ENCODE data around the gene CHI3L1. TPM values are rescaled to one million over a fixed set of nuclear protein-coding genes. Genes with fewer than 3 reads are reported as not detected.

The CHI3L1 gene
- total and polyA plus RNA-seq, 12 donors: 0.15 to 14.3 (median 2.0) TPM; not detected in 1

DNA sequence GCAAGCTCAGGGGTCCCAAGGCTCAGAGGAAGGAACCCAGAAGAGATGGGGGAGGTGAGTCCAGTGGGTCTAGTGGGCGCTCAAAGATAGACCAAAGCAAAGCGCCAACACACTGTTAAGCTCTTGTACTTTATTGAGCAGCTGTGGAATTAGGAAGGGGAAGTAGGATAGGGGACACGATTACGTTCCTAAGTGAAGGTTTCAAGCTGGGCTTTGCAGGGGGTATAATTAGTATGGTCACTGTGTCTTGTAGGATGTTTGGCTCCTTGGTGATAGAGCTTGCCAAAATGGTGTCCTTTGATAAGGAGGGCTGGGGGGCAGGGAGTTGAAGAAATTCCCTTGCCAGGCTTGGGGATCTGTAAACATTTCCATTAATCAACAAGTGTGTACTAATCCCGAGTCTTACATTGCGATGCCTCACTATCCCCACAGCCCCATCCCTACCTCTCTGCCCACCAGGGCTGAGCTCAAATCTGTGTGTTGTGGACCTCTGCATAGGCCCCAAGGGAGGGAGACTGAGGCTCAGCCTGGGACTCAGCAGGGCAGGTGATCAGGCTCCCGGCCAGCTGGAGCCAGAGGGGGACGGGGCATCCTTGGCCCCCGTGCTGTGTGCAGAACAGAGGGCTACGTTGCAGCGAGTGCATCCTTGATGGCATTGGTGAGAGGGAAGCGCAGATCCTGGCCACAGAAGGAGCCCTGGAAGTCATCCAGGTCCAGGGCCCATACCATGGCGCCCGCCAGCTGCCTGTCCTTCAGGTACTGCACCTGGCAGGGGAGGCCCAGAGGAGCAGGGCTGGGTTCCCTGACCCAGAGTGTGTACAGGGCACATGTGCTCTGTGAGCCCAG is 7.5 kb downstream of the CHI3L1 start:
- Histone ChIP-seq H3K9me3 (no peaks in the 10 kb centered on the region), H3K27ac (no peak overlapping the region), H3K36me3 (no peaks in the 10 kb centered on the region), H3K27me3 (peaks cover 0 to 4% (median 0%) of the 10 kb centered on the region in 7 donors), H3K4me1 (peaks cover 0 to 27% (median 6%) of the 10 kb centered on the region in 9 donors), H3K4me3 (no peak overlapping the region)
- DNase-seq (no peak), ATAC-seq (no peak)
- TF ChIP-seq, protein P1, sequence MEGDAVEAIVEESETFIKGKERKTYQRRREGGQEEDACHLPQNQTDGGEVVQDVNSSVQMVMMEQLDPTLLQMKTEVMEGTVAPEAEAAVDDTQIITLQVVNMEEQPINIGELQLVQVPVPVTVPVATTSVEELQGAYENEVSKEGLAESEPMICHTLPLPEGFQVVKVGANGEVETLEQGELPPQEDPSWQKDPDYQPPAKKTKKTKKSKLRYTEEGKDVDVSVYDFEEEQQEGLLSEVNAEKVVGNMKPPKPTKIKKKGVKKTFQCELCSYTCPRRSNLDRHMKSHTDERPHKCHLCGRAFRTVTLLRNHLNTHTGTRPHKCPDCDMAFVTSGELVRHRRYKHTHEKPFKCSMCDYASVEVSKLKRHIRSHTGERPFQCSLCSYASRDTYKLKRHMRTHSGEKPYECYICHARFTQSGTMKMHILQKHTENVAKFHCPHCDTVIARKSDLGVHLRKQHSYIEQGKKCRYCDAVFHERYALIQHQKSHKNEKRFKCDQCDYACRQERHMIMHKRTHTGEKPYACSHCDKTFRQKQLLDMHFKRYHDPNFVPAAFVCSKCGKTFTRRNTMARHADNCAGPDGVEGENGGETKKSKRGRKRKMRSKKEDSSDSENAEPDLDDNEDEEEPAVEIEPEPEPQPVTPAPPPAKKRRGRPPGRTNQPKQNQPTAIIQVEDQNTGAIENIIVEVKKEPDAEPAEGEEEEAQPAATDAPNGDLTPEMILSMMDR (IDR thresholded peaks at IDR 0.05): no peak
- intact Hi-C loops (cut with DNase I): no loop called here
- 94% methylated on average over 14 of the region's 14 CpGs for WGBS, 2 donors

DNA sequence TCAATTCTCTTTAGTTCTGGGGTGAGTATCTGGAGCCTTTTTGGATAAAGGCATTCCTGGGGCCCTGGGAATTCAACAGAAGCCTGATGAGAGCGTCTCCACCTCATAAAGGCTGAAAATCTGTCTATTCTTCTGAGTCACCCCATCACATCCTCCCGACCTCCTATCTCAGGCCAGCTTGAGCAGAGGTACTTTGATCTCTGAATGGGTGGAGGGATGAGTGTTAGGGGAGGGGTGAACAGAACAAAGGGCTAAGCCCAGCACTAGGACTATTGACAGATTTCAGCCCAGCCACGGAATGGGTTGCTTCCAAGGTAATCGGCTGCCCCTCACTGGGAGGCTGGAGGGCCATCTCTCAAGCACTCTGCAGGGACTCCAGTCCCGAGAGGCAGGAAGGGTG is 8.4 kb downstream of the CHI3L1 start:
- DNase-seq (no peak), ATAC-seq (no peak)
- Histone ChIP-seq H3K36me3 (no peaks in the 10 kb centered on the region), H3K9me3 (no peaks in the 10 kb centered on the region), H3K27me3 (peaks cover 0 to 4% (median 0%) of the 10 kb centered on the region in 7 donors), H3K4me3 (no peak overlapping the region), H3K4me1 (peaks cover 0 to 27% (median 6%) of the 10 kb centered on the region in 9 donors), H3K27ac (no peak overlapping the region)
- intact Hi-C loops (cut with DNase I): no loop called here
- TF ChIP-seq, protein P1 (IDR thresholded peaks at IDR 0.05): no peak
- WGBS, 2 donors: 73 to 79% methylated on average over 5 of the region's 5 CpGs

DNA sequence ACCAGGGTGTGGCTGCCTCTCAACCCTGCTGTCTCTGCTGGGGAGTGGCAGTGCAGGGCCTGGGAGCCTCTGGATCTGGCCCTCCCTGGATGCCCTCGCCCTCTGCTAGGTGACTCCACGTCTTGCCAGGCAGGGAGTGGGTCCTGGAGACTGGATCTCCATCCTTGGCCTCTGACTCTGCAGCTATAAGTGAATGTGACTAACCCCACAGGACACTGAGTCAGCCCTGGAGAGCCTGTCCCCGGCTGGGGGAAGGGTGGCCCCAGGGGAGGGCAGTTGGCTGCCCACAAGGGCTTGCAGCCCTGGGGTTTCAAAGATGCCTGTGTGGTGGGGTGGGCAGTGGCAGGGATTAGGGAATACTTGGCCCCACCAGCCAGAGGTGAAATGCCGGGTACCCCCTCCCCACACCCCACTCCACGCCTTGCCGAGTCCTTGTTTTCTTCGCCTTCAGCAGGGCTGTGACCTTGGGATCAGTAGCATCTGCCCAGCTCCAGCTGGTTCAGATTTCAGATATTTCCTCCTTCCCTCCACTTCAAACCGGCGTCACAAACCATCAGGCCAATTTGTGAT is 8.9 kb downstream of the CHI3L1 start:
- Histone ChIP-seq H3K9me3 (no peaks in the 10 kb centered on the region), H3K4me1 (peaks cover 0 to 26% (median 6%) of the 10 kb centered on the region in 9 donors), H3K36me3 (no peaks in the 10 kb centered on the region), H3K4me3 (no peak overlapping the region), H3K27me3 (peaks cover 0 to 4% (median 0%) of the 10 kb centered on the region in 7 donors), H3K27ac (no peak overlapping the region)
- TF ChIP-seq, protein P1 (IDR thresholded peaks at IDR 0.05): no peak
- WGBS, 2 donors: 58 to 68% methylated on average over 9 of the region's 9 CpGs
- ATAC-seq: no peak
- intact Hi-C loops (cut with DNase I): no loop called here
- no peak for DNase-seq

DNA sequence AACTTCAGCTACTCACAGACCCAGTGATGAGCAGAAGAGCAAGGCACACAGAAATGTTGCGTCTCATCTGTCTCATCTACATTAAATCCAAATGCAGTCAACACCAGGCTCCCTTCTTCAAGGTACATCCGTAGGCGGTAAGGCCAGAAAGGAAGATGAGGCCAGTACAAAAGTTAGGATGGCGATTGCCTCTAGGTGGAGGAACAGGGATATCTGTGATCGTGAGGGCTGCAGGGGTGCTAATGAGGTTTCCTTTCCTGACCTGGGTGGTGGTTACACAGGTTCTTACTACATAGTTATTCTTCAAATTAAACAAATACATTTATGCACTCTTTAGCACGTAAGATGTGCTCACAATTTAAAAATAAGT is 9.5 kb downstream of the CHI3L1 start:
- H3K27me3 ChIP-seq: peaks cover 0 to 4% (median 0%) of the 10 kb centered on the region in 7 donors
- DNase-seq: no peak
- ATAC-seq: no peak
- H3K9me3 ChIP-seq: no peaks in the 10 kb centered on the region
- no peaks in the 10 kb centered on the region for H3K36me3 ChIP-seq
- no peak overlapping the region for H3K27ac ChIP-seq
- H3K4me1 ChIP-seq: peaks cover 0 to 26% (median 6%) of the 10 kb centered on the region in 9 donors
- intact Hi-C loops (cut with DNase I): no loop called here
- TF ChIP-seq, protein P1 (IDR thresholded peaks at IDR 0.05): no peak
- H3K4me3 ChIP-seq: no peak overlapping the region
- 93 to 94% methylated on average over 6 of the region's 6 CpGs for WGBS, 2 donors
